SU-DHL-6 (cell line): ENCODE measurements around the gene SHC2.

Experiments used
- EZH2phosphoT487 ChIP-seq: fragments of 200-600 bp; sonication (generic), shearing (Covaris generic); conservative IDR thresholded peaks from 2 replicates; pipeline ENCODE4 v1.6.1; 2018; ENCODE audit warnings: mild to moderate bottlenecking, antibody characterized with exemption, low read length, moderate library complexity, mixed read lengths
- TF ChIP-seq, protein P1 (sequence below): fragments of 200-600 bp; sonication (generic); IDR thresholded peaks from one replicate; pipeline ENCODE4 v1.5.1; 2017; ENCODE audit warnings: antibody characterized with exemption, mild to moderate bottlenecking, low read length, moderate library complexity; ENCODE audit not compliant: insufficient read depth, poor library complexity, severe bottlenecking

DNA sequence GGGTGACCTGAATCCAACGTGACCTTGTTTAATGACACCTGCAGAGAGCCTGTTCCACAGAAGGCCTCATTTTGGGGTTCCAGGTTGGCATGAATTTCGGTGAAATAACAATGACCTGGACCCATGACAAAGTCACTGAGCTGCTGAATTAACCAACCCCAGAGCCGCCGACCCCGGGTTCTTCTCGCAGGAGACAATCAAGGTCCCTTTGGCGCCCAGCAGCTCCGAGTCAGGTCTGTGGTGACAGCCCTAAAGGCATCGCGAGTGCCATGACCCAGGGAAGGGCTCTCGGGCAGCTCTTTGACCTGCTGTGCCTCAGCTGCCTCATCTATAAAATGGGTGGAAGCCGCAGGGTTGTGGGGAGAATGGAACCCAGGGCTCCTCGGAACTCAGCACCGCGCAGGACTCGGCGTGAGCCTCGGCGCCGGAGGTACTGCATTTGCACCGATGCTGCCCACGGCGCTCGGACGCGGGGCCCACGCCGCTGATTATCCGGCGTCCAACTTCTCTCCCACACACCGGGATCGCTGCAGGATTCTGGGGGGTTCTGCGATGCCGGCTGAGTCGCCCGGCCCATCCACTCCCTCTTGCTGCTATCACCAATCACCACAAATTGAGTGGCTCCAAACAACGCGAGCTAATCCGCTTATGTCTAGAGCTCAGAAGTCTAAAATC lies 5.7 kb downstream of the SHC2 start:
- TF ChIP-seq, protein P1, sequence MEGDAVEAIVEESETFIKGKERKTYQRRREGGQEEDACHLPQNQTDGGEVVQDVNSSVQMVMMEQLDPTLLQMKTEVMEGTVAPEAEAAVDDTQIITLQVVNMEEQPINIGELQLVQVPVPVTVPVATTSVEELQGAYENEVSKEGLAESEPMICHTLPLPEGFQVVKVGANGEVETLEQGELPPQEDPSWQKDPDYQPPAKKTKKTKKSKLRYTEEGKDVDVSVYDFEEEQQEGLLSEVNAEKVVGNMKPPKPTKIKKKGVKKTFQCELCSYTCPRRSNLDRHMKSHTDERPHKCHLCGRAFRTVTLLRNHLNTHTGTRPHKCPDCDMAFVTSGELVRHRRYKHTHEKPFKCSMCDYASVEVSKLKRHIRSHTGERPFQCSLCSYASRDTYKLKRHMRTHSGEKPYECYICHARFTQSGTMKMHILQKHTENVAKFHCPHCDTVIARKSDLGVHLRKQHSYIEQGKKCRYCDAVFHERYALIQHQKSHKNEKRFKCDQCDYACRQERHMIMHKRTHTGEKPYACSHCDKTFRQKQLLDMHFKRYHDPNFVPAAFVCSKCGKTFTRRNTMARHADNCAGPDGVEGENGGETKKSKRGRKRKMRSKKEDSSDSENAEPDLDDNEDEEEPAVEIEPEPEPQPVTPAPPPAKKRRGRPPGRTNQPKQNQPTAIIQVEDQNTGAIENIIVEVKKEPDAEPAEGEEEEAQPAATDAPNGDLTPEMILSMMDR: no peak
- TF ChIP-seq EZH2phosphoT487: no peak
